ENCODE data around the gene HRH2. TPM values are rescaled to one million over a fixed set of nuclear protein-coding genes. Genes with fewer than 3 reads are reported as not detected.

HRH2 gene
- total and polyA plus RNA-seq, 9 of the 15 experiments (the other 6 are each of a cell fraction or from before 2014, with no cell fraction given), result 0.04 TPM; not detected in 8

GRCh38 chr5:175653763-175654162 lies 4.1 kb upstream of the HRH2 start:
- peaks cover 0 to 8% of the 10 kb centered on the region in 2 experiments; a peak in 1 of 5 replicates for H3K4me1 ChIP-seq (replicated peaks in 1 of 2; ENCODE audit: control insufficient read depth in 2 of 2, insufficient read depth in 2 of 2, low read length in 2 of 2)
- no peaks in the 10 kb centered on the region for H3K9me1 ChIP-seq (ENCODE audit: control insufficient read depth, insufficient read depth, low read length)
- H3K27me3 ChIP-seq (ENCODE audit: control insufficient read depth in 2 of 2, insufficient read depth in 2 of 2, low read length in 2 of 2), result peaks cover 11 to 52% of the 10 kb centered on the region in 2 experiments
- TF ChIP-seq TSC22D4 (tag; IDR thresholded peaks at IDR 0.05) (no peak), SRF (CRISPR knock-in tag; IDR thresholded peaks at IDR 0.05) (no peak), GABPB2 (CRISPR knock-in tag; conservative IDR thresholded peaks at IDR 0.05) (no peak), MEF2A (IDR thresholded peaks at IDR 0.05; ENCODE audit: control insufficient read depth, low read depth, low read length) (no peak), ZNF766 (CRISPR knock-in tag; conservative IDR thresholded peaks at IDR 0.05) (no peak), ZNF324 (CRISPR knock-in tag; IDR thresholded peaks at IDR 0.05) (no peak), SMC3 (conservative IDR thresholded peaks at IDR 0.05; ENCODE audit: insufficient read depth, low read depth, low read length) (no peak), ZNF512 (tag; IDR thresholded peaks at IDR 0.05) (no peak), PYGO2 (tag; IDR thresholded peaks at IDR 0.05) (no peak), KAT2B (IDR thresholded peaks at IDR 0.05; ENCODE audit: low read depth, low read length) (no peak), THRB (CRISPR knock-in tag; conservative IDR thresholded peaks at IDR 0.05) (no peak), SAP30 (IDR thresholded peaks at IDR 0.05; ENCODE audit: borderline replicate concordance, insufficient read depth, low read depth, low read length, poor library complexity, severe bottlenecking) (no peak), SRSF7 (optimal IDR thresholded peaks at IDR 0.05; ENCODE audit: low read depth, low read length) (no peak), TEAD1 (CRISPR knock-in tag; IDR thresholded peaks at IDR 0.05) (no peak)
- no peak overlapping the region for H3K4me3 ChIP-seq
- no peak for DNase-seq (ENCODE audit: extremely low read depth in 1 of 4, low spot score in 3 of 4)
- no peak overlapping the region for H3K9ac ChIP-seq (ENCODE audit: insufficient read depth in 1 of 2, low read depth in 2 of 2, low read length in 2 of 2)
- no TSS peak for BruUV-seq (replicated peaks)
- no peaks in the 10 kb centered on the region for H4K20me1 ChIP-seq (replicated peaks; ENCODE audit: control insufficient read depth, insufficient read depth, low read length)
- no peak overlapping the region for H3K27ac ChIP-seq (ENCODE audit: extremely low read depth, low read depth, low read length)
- ATAC-seq, result no peak
- H3K79me2 ChIP-seq (ENCODE audit: control insufficient read depth, insufficient read depth, low read length), result no peaks in the 10 kb centered on the region
- H2AFZ ChIP-seq (ENCODE audit: low read depth, low read length), result no peak overlapping the region
- in situ Hi-C loops (cut with MboI) (no loop called here), intact Hi-C loops (cut with micrococcal nuclease) (no loop called here)
- ChIA-PET CTCF (ENCODE audit: low intra/inter-chr PET ratio) (no interaction called here), POLR2A (interaction anchor here (0.6 to 0.9 kb wide), 2 partner anchors 11 to 14 kb away, joined by 3 read pairs; no protein-coding TSS in a partner anchor)
- no peaks in the 10 kb centered on the region for H3K9me3 ChIP-seq (replicated peaks; ENCODE audit: control insufficient read depth, insufficient read depth, low read depth, low read length)
- WGBS (ENCODE audit: insufficient coverage, low coverage, missing lambda C conversion rate), result 7% methylated on average over 3 of the region's 4 CpGs
- no peak overlapping the region for H3K4me2 ChIP-seq (ENCODE audit: insufficient read depth, low read length)
- FAIRE-seq, result no peak
- no peaks in the 10 kb centered on the region for H3K36me3 ChIP-seq (ENCODE audit: control insufficient read depth, insufficient read depth, low read length)
